ENCODE measurements around the gene LRRC59.
"Not testable (repeated sequence)": the region's sequence is repeated elsewhere in the genome, so short reads cannot be mapped to it uniquely, and the experiment has no call there.

The LRRC59 gene

DNA sequence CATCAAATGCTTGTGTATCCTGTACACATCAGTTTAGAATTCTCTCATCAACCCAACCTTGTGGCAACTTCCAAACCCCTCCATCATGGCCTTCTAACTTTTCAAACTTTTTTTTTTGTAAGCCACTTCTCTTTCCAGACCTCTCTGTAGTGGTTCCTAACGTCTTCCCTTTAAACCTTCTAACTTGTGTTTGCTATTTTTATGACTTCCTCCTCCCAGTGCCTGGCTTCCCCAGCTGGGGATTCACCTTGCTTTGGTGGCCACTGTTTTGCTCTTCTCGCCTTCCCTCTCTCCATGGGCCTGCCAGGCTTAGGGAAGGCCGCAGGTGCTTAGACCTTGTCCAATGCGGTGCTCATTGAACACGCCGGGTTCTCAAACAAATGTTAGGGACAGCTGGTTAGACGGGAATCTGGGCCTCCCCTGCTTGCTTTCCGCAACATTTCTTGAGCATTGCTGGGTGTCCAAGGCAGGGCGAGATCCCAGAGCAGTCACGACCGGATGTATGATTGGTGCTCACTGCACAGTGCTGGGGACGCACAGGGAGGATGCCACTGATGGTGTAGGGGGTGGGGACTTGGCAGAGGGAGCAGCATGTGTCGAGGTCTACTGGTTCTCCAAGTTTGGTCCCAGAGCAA is 52.5 kb downstream of the LRRC59 start:
- no peak for DNase-seq

DNA sequence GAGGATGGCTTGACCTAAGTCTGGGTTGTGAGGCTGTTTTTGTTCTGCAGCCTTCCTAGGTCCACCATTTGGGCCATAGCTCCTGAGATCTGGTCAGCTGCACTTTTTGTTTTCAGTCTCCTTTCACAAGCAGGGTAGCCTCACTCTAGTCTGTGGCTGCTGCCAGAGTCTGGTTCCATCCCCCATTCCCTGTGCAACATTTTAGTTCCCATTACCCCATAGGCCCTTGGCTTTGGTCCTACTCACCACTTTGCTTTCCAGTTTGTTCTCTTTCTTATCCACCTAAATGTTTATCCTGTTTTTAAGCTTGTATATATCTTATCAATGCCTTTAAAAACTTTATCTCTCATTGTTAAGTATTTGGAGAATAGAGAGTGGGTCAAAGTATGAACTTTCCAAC is 57.9 kb downstream of the LRRC59 start:
- no peak for DNase-seq

DNA sequence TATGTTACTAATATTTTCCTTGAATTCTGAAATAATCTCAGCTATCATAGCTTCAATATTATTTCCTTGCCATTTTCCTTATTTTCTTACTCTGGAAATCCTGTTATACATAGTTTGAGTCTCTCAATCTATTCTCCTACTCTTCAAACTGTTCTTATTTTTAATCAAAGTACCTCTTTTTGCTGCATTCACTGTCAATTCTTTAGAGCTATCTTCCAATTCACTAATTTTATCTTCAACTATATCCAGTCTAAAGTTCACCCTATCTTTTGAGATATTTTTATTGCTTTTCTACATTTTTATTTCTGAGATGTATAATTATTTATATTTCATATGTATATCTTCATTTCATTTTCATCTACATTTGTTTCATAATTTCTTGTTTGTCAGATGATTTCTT is 58.7 kb downstream of the LRRC59 start:
- DNase-seq, result no peak

DNA sequence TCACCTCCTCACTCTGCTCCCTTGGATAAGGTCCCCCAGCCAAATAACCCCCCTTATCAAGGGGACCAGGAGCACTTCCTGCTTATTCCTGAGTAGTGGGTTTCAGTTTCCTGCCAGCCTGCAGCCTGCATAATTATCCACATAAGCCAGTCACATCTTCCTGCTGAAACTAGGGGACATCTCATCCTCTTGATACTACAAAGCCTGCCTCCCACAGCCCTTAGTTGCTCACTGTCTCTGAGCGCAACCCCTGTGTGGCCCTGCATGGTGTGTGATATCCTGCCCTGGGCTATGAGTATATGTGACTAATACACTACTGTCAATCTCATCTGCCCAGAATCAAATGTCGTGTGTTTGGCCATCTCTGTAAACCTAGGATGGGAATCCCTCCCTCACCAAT is 59.4 kb downstream of the LRRC59 start:
- no peak for DNase-seq

DNA sequence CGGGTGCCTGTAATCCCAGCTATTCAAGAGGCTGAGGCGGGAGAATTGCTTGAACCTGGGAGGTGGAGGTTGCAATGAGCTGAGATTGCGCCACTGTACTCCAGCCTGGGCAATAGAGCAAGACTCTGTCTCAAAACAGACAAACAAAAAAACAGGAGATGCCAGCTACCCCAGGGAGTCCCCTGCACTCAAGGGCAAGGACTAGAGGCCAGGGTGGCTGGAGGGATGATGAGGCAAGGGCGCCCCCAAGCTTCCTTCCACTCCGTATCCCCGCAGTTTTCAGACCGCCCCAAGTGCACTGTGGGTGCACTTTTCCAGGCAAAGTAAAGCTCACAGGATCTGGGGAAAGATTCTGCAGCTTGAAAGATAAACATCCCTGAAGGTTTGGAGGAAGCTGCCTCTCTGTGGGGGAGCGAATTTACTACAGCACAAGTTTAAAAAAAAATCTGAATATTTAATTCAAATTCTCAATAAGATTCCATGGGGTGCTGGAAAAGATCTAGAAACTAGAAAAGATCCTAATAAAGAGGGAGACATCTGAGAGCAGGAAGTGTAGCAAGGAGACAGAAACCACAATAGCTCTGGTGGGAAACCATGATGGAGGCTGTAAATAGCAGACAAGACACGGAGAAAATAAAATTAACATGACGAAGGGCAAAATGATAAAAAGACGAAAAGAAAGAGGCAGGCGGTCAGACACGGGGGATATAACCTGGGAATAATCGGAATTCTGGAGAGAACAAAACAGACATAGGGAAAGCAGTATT is 63.8 kb downstream of the LRRC59 start:
- DNase-seq, result not testable (repeated sequence)

DNA sequence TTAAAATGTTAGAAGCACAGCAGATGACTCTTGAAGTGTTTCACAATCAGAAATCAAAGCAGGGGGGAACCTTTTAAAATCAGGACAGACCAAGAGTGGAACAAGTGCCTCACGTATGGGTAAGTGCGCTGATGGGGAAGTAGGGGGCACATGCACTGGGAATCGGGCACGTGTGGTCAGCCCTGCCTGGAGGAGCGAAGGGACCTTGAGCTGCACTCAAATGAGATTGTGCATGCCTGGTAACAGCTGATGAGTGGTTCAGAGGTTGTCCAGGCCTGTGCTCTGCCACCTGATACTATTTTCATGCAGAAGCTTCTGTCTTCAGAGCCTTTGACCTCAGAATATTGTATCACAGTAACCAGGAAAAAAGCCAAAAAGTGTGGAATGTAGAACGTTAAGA is 65.1 kb downstream of the LRRC59 start:
- no peak for DNase-seq
